T-cell (primary cell): Measurements from ENCODE around the gene VWA7. TPM values are rescaled to one million over a fixed set of nuclear protein-coding genes. Genes with fewer than 3 reads are reported as not detected.

Experiments used
- ATAC-seq, 4 experiments: fragments of 200-7000 bp in 3 of 4; fragments of 150-1000 bp in 1 of 4; cut with Tn5 transposase; replicated peaks in 1 of 4; 1 replicate in 3 of 4; 2 replicates in 1 of 4; pipeline ENCODE4 v1.10.0; 2021; ENCODE audit warnings: moderate library complexity in 3 of 4, mild to moderate bottlenecking in 2 of 4, moderate number of reproducible peaks in 1 of 4
- CTCF ChIA-PET, 2 donors: fragments of 300-600 bp; sonication (Branson Sonifier 250); formaldehyde crosslinking; loops; one replicate each; lab custom pipeline; 2022; ENCODE audit warnings: antibody characterized with exemption in 2 of 2; lab: Charles Lee
- POLR2A ChIA-PET, 2 donors: fragments of 300-600 bp; sonication (Branson Sonifier 250); formaldehyde crosslinking; loops; one replicate each; lab custom pipeline; 2022; ENCODE audit warnings: antibody characterized with exemption in 2 of 2; lab: Charles Lee
- DNase-seq, 35 experiments: peaks; one replicate each; pipeline versions ENCODE4 v3.0.0 to v3.0.0-alpha.2; 2013 to 2023
- H3K27ac ChIP-seq: one replicate; pipeline ENCODE4 v1.5.1; 2013; ENCODE audit warnings: low read length
- H3K27me3 ChIP-seq, 2 experiments: replicated peaks in 1 of 2; 1 replicate in 1 of 2; 2 replicates in 1 of 2; pipeline versions ENCODE4 v1.6.1 to v1.7.0; 2013; ENCODE audit warnings: low read length in 1 of 2, mixed read lengths in 1 of 2; ENCODE audit not compliant: control insufficient read depth in 2 of 2, insufficient read depth in 2 of 2; ENCODE audit errors: extremely low read depth in 1 of 2
- H3K36me3 ChIP-seq, 2 donors: 1 replicate in 1 of 2; 2 replicates in 1 of 2; pipeline versions ENCODE4 v1.6.1 to v1.7.0; 2013; ENCODE audit warnings: low read length in 1 of 2; ENCODE audit not compliant: control insufficient read depth in 2 of 2, insufficient read depth in 1 of 2; ENCODE audit errors: extremely low read depth in 1 of 2
- H3K4me1 ChIP-seq, 2 experiments: 1 replicate in 1 of 2; 2 replicates in 1 of 2; pipeline versions ENCODE4 v1.6.1 to v1.7.0; 2013; ENCODE audit warnings: low read length in 2 of 2, mixed read lengths in 1 of 2; ENCODE audit not compliant: insufficient read depth in 2 of 2, control insufficient read depth in 1 of 2; ENCODE audit errors: extremely low read depth in 1 of 2
- H3K4me3 ChIP-seq, 2 donors: 1 replicate in 1 of 2; 2 replicates in 1 of 2; pipeline versions ENCODE4 v1.5.1 to v1.7.0; 2013; ENCODE audit warnings: mild to moderate bottlenecking in 2 of 2, low read length in 1 of 2, moderate library complexity in 1 of 2; ENCODE audit not compliant: control insufficient read depth in 1 of 2; ENCODE audit errors: extremely low read depth in 1 of 2
- H3K9me3 ChIP-seq: 2 replicates; pipeline ENCODE4 v1.7.0; 2013
- H3K27ac Mint-ChIP-seq, 2 donors: one replicate each; pipeline ENCODE4 v1.8.0; 2020 to 2021; ENCODE audit warnings: mild to moderate bottlenecking in 2 of 2, mixed read lengths in 2 of 2
- H3K27me3 Mint-ChIP-seq, 2 donors: one replicate each; pipeline ENCODE4 v1.8.0; 2021 to 2022; ENCODE audit warnings: mixed read lengths in 2 of 2
- H3K36me3 Mint-ChIP-seq: one replicate; pipeline ENCODE4 v1.8.0; 2021; ENCODE audit warnings: mixed read lengths
- H3K4me1 Mint-ChIP-seq, 3 donors: one replicate each; pipeline ENCODE4 v1.8.0; 2020 to 2022; ENCODE audit warnings: mixed read lengths in 3 of 3, mild to moderate bottlenecking in 1 of 3
- H3K4me3 Mint-ChIP-seq, 3 donors: one replicate each; pipeline ENCODE4 v1.8.0; 2020 to 2022; ENCODE audit warnings: mild to moderate bottlenecking in 3 of 3, mixed read lengths in 3 of 3, moderate library complexity in 3 of 3
- H3K9me3 Mint-ChIP-seq, 3 donors: one replicate each; pipeline ENCODE4 v1.8.0; 2020 to 2022; ENCODE audit warnings: mixed read lengths in 3 of 3
- WGBS: methylation state at CpG from one replicate; pipeline ENCODE4 v1.1.5; 2013; ENCODE audit warnings: missing lambda C conversion rate; ENCODE audit not compliant: insufficient coverage; 5-methylcytosine and 5-hydroxymethylcytosine counted together
- total RNA-seq, 35 experiments: library from RNA in 6 of 35; stranded (reverse) in 6 of 35; fragments of 120-200 nt in 1 of 35; gene quantifications; one replicate each; pipeline versions ENCODE4 v1.2.1 to v1.2.4 and lab custom pipeline; 2013 to 2026

The VWA7 gene
- total RNA-seq, 5 donors from 2014 or later (not counting 1 experiment from before 2014, with no cell fraction given) = 1.4 to 8.0 (median 2.1) TPM

DNA sequence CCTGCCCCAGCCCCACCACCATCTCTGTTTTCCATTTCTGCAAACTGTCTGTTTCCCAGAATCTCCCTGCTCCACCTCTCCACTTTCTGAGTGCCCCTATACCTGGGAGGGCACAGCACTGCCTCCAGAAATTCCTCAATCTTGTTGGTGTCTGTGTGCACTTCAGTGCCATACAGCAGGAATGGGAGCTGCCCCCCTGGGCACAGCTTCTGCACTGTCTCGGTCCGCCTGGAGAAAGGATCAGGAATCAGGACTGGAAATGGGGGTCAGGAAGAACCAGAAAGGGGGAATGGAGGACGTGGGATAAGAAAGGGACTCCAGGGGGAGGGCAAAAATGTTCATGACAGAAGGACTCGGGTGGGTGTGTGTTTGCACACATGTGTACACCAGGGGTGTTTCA, 43.4 kb downstream of the VWA7 start:
- Histone ChIP-seq H3K27me3 (no peaks in the 10 kb centered on the region), H3K9me3 (no peaks in the 10 kb centered on the region), H3K36me3 (peaks cover 4 to 36% of the 10 kb centered on the region in 2 donors), H3K27ac (peak overlapping the region; percentile 81), H3K4me1 (peaks cover 38 to 72% of the 10 kb centered on the region in 2 experiments), H3K4me3 (peak overlapping the region in 1 of 2 donors; percentile 85)
- Mint-ChIP-seq H3K27ac (peak overlapping the region; percentile 95 to 97), H3K36me3 (peaks cover 19% of the 10 kb centered on the region), H3K9me3 (no peaks in the 10 kb centered on the region), H3K4me1 (peaks cover 69 to 78% (median 77%) of the 10 kb centered on the region in 3 donors), H3K4me3 (peak overlapping the region; percentile 41 to 95 (median 92)), H3K27me3 (no peaks in the 10 kb centered on the region)
- WGBS = 78% methylated on average over 4 of the region's 4 CpGs
- no peak for DNase-seq
- no peak for ATAC-seq
- ChIA-PET CTCF (interaction anchor here in 1 of 2 donors (0.6 kb wide), 1 partner anchor 129 kb away, joined by 5 read pairs; the partner anchor contains the start of gene NEU1), POLR2A (no interaction called here)

- H3K4me3 Mint-ChIP-seq = peak overlapping the region in 1 of 3 donors; percentile 94
- Histone ChIP-seq H3K27me3 (no peaks in the 10 kb centered on the region), H3K4me1 (peaks cover 28 to 72% of the 10 kb centered on the region in 2 experiments), H3K4me3 (no peak overlapping the region), H3K9me3 (no peaks in the 10 kb centered on the region), H3K27ac (no peak overlapping the region), H3K36me3 (peaks cover 4 to 36% of the 10 kb centered on the region in 2 donors)
- WGBS = no CpG with 5 or more reads among the region's 3 CpGs
- ChIA-PET CTCF (no interaction called here), POLR2A (no interaction called here)
- ATAC-seq = no peak
- H3K27ac Mint-ChIP-seq = peak overlapping the region in 1 of 2 donors; percentile 36
- no peaks in the 10 kb centered on the region for H3K27me3 Mint-ChIP-seq
- peaks cover 64 to 74% (median 74%) of the 10 kb centered on the region in 3 donors for H3K4me1 Mint-ChIP-seq
- H3K9me3 Mint-ChIP-seq = no peaks in the 10 kb centered on the region
- peaks cover 19% of the 10 kb centered on the region for H3K36me3 Mint-ChIP-seq
- no peak for DNase-seq
Observed at GRCh38 chr6:31732029-31732428, 45.1 kb downstream of the VWA7 start.

GRCh38 chr6:31730631-31731086, 46.5 kb downstream of the VWA7 start:
- Mint-ChIP-seq H3K27me3 (no peaks in the 10 kb centered on the region), H3K36me3 (peaks cover 19% of the 10 kb centered on the region), H3K4me1 (peaks cover 58 to 74% (median 73%) of the 10 kb centered on the region in 3 donors), H3K4me3 (peak overlapping the region; percentile 94 to 96 (median 94)), H3K9me3 (no peaks in the 10 kb centered on the region), H3K27ac (peak overlapping the region; percentile 74 to 90)
- Histone ChIP-seq H3K9me3 (no peaks in the 10 kb centered on the region), H3K4me1 (peaks cover 23 to 64% of the 10 kb centered on the region in 2 experiments), H3K36me3 (peaks cover 4 to 36% of the 10 kb centered on the region in 2 donors), H3K27me3 (no peaks in the 10 kb centered on the region), H3K27ac (no peak overlapping the region), H3K4me3 (no peak overlapping the region)
- no peak for ATAC-seq
- POLR2A ChIA-PET = no interaction called here
- CTCF ChIA-PET = interaction anchor here in 1 of 2 donors (0.5 to 2.3 kb wide), 9 partner anchors 10 to 132 kb away, joined by 3 to 29 read pairs (median 4); partner anchors contain the start of genes LSM2 and NEU1
- 100% methylated on average over 3 of the region's 11 CpGs for WGBS
- DNase-seq = no peak

- Mint-ChIP-seq H3K9me3 (no peaks in the 10 kb centered on the region), H3K36me3 (peaks cover 19% of the 10 kb centered on the region), H3K4me3 (peak overlapping the region; percentile 94 to 96 (median 94)), H3K27me3 (no peaks in the 10 kb centered on the region), H3K27ac (peak overlapping the region; percentile 74 to 90), H3K4me1 (peaks cover 54 to 70% (median 69%) of the 10 kb centered on the region in 3 donors)
- Histone ChIP-seq H3K4me1 (peaks cover 20 to 62% of the 10 kb centered on the region in 2 experiments), H3K9me3 (no peaks in the 10 kb centered on the region), H3K27ac (peak overlapping the region; percentile 22), H3K36me3 (peaks cover 4 to 36% of the 10 kb centered on the region in 2 donors), H3K4me3 (peak overlapping the region; percentile 88 to 95), H3K27me3 (no peaks in the 10 kb centered on the region)
- CTCF ChIA-PET = interaction anchor here (0.5 to 2.3 kb wide), 16 partner anchors 8 to 133 kb away, joined by 3 to 29 read pairs (median 4); partner anchors contain the start of genes HSPA1A (in 1 of the 2), HSPA1L (in 1 of the 2), LSM2 (in 1 of the 2) and MSH5 (in 1 of the 2)
- ATAC-seq = peak; percentile 53 to 73 (median 61)
- peak in 33 of 35 experiments; percentile 13 to 79 (median 49) for DNase-seq
- POLR2A ChIA-PET = interaction anchor here in 1 of 2 donors (0.6 kb wide), 1 partner anchor 12 kb away, joined by 5 read pairs; no protein-coding TSS in a partner anchor
- 2% methylated on average over 29 of the region's 46 CpGs for WGBS
Observed at GRCh38 chr6:31729979-31730630, 47.0 kb downstream of the VWA7 start.

DNA sequence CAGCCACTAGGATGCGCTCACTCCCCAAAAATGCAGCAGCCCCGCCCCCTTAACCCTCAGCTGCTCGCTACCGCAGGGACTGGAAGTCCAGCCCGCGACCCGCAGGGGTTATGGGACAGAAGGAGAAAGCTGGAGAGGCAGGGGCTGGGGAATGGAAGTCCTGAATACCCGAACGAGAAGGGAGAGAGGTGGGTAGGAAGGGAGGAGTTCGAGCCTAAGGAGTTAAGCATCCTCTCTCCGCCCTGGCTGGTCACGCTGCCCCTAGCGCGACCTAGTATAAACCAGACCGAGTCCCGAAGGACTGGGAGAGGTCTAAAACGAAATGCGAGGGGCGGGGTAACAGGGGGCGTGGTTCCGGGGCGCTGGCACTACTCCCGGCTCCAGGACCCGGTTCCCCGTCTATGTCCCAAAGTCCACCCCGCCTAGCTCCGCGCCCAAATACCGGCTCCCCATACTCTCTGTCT, 47.6 kb downstream of the VWA7 start:
- POLR2A ChIA-PET = interaction anchor here in 1 of 2 donors (0.6 kb wide), 1 partner anchor 12 kb away, joined by 5 read pairs; no protein-coding TSS in a partner anchor
- peak overlapping the region; percentile 22 for H3K27ac ChIP-seq
- Mint-ChIP-seq H3K27me3 (no peaks in the 10 kb centered on the region), H3K4me1 (peaks cover 49 to 64% (median 64%) of the 10 kb centered on the region in 3 donors), H3K9me3 (no peaks in the 10 kb centered on the region), H3K4me3 (peak overlapping the region; percentile 94 to 96 (median 94)), H3K36me3 (peaks cover 19% of the 10 kb centered on the region), H3K27ac (peak overlapping the region; percentile 86 to 90)
- peaks cover 17 to 58% of the 10 kb centered on the region in 2 experiments for H3K4me1 ChIP-seq
- H3K36me3 ChIP-seq = peaks cover 4 to 36% of the 10 kb centered on the region in 2 donors
- 0% methylated on average over 21 of the region's 29 CpGs for WGBS
- H3K27me3 ChIP-seq = no peaks in the 10 kb centered on the region
- no peaks in the 10 kb centered on the region for H3K9me3 ChIP-seq
- CTCF ChIA-PET = interaction anchor here (0.6 to 2.3 kb wide), 13 partner anchors 8 to 133 kb away, joined by 3 to 29 read pairs (median 4); partner anchors contain the start of genes HSPA1A (in 1 of the 2), HSPA1L (in 1 of the 2), LSM2 (in 1 of the 2) and MSH5 (in 1 of the 2)
- ATAC-seq = peak; percentile 71 to 80 (median 76)
- peak overlapping the region; percentile 88 to 95 for H3K4me3 ChIP-seq
- DNase-seq = peak; percentile 54 to 88 (median 75)
